Measurements from ENCODE around the gene PHAX. TPM values are rescaled to one million over a fixed set of nuclear protein-coding genes. Genes with fewer than 3 reads are reported as not detected.
"Not testable (repeated sequence)": the region's sequence is repeated elsewhere in the genome, so short reads cannot be mapped to it uniquely, and the experiment has no call there.

PHAX gene
- total RNA-seq, 1 experiment from 2014 or later, result 46.2 TPM

DNA sequence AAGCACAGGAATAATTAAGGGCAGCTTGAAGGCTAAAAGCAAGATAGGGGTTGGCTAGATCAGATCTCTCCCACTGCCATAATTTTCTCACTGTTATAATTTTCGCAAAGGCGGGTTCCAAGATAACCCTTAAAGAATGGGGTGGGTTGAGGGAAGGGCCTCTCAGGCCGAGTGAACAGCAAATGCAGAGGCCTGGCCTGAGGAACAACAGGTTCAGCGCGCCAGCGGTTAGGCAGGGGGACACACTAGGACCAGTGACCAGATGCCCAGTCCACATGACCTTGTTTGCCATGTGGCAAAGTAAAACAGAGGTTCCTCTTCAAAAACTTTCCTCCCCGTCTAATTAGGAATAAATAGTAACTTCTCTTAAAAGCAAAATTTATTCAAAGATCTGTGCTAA lies 1.2 kb upstream of the PHAX start:
- no peak for ATAC-seq
- in situ Hi-C loops (cut with HindIII; ENCODE audit: low pct_unique_long_range_greater_than_20kb, low sequenced_read_pairs), result no loop called here
- intact Hi-C loops (cut with micrococcal nuclease; ENCODE audit: unreplicated experiment), result loop anchor here (5.0 kb wide), 1 partner anchor 252 kb away; no protein-coding TSS in a partner anchor

DNA sequence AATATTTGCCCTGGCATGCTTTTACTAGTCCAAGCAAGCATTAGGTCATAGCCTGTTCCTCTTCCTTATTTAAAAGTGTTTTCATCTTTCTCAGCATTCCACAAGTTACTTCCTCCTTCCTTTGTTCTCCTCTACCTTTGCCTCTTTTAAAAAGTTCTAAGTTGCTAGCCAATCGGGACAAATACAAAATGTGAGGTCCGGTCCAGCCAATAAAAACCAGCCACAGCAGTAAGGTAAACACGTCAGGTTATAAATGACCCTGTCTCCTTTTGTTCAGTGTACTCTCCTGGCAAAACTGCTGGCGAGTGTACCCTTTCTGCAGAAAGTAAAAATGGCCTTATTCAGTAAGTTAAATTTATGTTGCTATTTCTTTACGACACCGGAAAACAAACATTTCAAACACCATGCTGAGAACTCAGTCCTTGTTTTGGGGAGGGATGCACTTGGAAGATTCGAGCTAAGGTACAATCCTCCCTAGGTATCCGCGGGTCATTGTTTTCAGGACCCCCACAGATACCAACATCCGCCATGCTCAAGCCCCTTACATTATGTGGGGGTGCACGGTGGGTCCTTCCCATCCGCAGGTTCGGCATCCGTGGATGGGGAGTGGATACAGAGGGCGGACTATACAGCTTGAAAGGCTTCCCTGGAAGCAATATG lies 646 bp upstream of the PHAX start:
- in situ Hi-C loops (cut with HindIII; ENCODE audit: low pct_unique_long_range_greater_than_20kb, low sequenced_read_pairs); H3K4me1 ChIP-seq (ENCODE audit: control insufficient read depth, insufficient read depth, low read length); POLR2A ChIA-PET; DNase-seq (ENCODE audit: low read depth, low spot score); H3K9me3 ChIP-seq (ENCODE audit: control insufficient read depth, insufficient read depth, low read depth, low read length); BruUV-seq (replicated peaks); H3K27me3 ChIP-seq (ENCODE audit: control insufficient read depth, insufficient read depth, low read length); H3K36me3 ChIP-seq (ENCODE audit: control insufficient read depth, insufficient read depth, low read length): not testable (repeated sequence)
- intact Hi-C loops (cut with micrococcal nuclease; ENCODE audit: unreplicated experiment), result loop anchor here (5.0 kb wide), 1 partner anchor 253 kb away; no protein-coding TSS in a partner anchor
- peak; percentile 72 for ATAC-seq
- Histone ChIP-seq H3K4me3 (ENCODE audit: low read depth in 2 of 2, low read length in 2 of 2) (peak overlapping the region; percentile 54 to 100), H3K27ac (ENCODE audit: low read length) (peak overlapping the region; percentile 62)
- CTCF ChIA-PET, result interaction anchor here (0.9 kb wide), 1 partner anchor 57 kb away, joined by 4 read pairs; no protein-coding TSS in a partner anchor

More for the DNA sequence above, 1.2 kb upstream of the PHAX start:
- POLR2A ChIA-PET, result no interaction called here
- no peak for DNase-seq (ENCODE audit: low read depth, low spot score)
- no peaks in the 10 kb centered on the region for H3K36me3 ChIP-seq (ENCODE audit: control insufficient read depth, insufficient read depth, low read length)
- no TSS peak for BruUV-seq (replicated peaks)
- H3K27me3 ChIP-seq (ENCODE audit: control insufficient read depth, insufficient read depth, low read length), result no peaks in the 10 kb centered on the region
- no peak overlapping the region for H3K27ac ChIP-seq (ENCODE audit: low read length)
- no peaks in the 10 kb centered on the region for H3K9me3 ChIP-seq (ENCODE audit: control insufficient read depth, insufficient read depth, low read depth, low read length)
- TF ChIP-seq POLR2AphosphoS5 (IDR thresholded peaks at IDR 0.05; ENCODE audit: low read depth, low read length) (no peak), SIN3A (IDR thresholded peaks at IDR 0.05; ENCODE audit: borderline replicate concordance, insufficient read depth, low read depth, low read length) (no peak), TCF7L2 (IDR thresholded peaks at IDR 0.05; ENCODE audit: low read depth, low read length) (no peak)
- TF ChIP-seq, protein P1, sequence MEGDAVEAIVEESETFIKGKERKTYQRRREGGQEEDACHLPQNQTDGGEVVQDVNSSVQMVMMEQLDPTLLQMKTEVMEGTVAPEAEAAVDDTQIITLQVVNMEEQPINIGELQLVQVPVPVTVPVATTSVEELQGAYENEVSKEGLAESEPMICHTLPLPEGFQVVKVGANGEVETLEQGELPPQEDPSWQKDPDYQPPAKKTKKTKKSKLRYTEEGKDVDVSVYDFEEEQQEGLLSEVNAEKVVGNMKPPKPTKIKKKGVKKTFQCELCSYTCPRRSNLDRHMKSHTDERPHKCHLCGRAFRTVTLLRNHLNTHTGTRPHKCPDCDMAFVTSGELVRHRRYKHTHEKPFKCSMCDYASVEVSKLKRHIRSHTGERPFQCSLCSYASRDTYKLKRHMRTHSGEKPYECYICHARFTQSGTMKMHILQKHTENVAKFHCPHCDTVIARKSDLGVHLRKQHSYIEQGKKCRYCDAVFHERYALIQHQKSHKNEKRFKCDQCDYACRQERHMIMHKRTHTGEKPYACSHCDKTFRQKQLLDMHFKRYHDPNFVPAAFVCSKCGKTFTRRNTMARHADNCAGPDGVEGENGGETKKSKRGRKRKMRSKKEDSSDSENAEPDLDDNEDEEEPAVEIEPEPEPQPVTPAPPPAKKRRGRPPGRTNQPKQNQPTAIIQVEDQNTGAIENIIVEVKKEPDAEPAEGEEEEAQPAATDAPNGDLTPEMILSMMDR (IDR thresholded peaks at IDR 0.05), result no peak
- TF ChIP-seq, protein P2, sequence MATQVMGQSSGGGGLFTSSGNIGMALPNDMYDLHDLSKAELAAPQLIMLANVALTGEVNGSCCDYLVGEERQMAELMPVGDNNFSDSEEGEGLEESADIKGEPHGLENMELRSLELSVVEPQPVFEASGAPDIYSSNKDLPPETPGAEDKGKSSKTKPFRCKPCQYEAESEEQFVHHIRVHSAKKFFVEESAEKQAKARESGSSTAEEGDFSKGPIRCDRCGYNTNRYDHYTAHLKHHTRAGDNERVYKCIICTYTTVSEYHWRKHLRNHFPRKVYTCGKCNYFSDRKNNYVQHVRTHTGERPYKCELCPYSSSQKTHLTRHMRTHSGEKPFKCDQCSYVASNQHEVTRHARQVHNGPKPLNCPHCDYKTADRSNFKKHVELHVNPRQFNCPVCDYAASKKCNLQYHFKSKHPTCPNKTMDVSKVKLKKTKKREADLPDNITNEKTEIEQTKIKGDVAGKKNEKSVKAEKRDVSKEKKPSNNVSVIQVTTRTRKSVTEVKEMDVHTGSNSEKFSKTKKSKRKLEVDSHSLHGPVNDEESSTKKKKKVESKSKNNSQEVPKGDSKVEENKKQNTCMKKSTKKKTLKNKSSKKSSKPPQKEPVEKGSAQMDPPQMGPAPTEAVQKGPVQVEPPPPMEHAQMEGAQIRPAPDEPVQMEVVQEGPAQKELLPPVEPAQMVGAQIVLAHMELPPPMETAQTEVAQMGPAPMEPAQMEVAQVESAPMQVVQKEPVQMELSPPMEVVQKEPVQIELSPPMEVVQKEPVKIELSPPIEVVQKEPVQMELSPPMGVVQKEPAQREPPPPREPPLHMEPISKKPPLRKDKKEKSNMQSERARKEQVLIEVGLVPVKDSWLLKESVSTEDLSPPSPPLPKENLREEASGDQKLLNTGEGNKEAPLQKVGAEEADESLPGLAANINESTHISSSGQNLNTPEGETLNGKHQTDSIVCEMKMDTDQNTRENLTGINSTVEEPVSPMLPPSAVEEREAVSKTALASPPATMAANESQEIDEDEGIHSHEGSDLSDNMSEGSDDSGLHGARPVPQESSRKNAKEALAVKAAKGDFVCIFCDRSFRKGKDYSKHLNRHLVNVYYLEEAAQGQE (IDR thresholded peaks at IDR 0.05; ENCODE audit: insufficient read depth in 1 of 2, low read depth in 2 of 2, low read length in 1 of 2), result no peak
- CTCF ChIA-PET, result no interaction called here
- H3K4me3 ChIP-seq (ENCODE audit: low read depth in 2 of 2, low read length in 2 of 2), result no peak overlapping the region
- peaks cover 5% of the 10 kb centered on the region; the same call in 1 of the 2 replicates for H3K4me1 ChIP-seq (ENCODE audit: control insufficient read depth, insufficient read depth, low read length)

DNA sequence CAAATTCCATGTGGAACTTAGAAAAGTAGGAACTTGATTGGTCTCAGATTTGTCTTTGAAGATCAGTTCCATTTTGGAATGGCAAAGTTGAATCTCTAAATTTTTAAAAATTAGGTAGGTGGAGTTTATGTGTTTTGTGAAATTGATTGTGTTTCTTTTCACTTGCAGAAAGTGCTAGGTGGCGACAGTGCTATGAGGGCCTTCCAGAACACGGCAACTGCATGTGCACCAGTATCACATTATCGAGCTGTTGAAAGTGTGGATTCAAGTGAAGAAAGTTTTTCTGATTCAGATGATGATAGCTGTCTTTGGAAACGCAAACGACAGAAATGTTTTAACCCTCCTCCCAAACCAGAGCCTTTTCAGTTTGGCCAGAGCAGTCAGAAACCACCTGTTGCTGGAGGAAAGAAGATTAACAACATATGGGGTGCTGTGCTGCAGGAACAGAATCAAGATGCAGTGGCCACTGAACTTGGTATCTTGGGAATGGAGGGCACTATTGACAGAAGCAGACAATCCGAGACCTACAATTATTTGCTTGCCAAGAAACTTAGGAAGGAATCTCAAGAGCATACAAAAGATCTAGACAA lies 2.8 kb downstream of the PHAX start:
- H3K9me3 ChIP-seq (ENCODE audit: control insufficient read depth, insufficient read depth, low read depth, low read length), result no peaks in the 10 kb centered on the region
- in situ Hi-C loops (cut with HindIII; ENCODE audit: low pct_unique_long_range_greater_than_20kb, low sequenced_read_pairs), result no loop called here
- CTCF ChIA-PET, result interaction anchor here (0.6 to 0.7 kb wide), 2 partner anchors 177 to 992 kb away, joined by 5 to 7 read pairs; no protein-coding TSS in a partner anchor
- no peak overlapping the region for H3K4me3 ChIP-seq (ENCODE audit: low read depth in 2 of 2, low read length in 2 of 2)
- intact Hi-C loops (cut with micrococcal nuclease; ENCODE audit: unreplicated experiment), result no loop called here
- TF ChIP-seq TCF7L2 (IDR thresholded peaks at IDR 0.05; ENCODE audit: low read depth, low read length) (no peak), POLR2AphosphoS5 (IDR thresholded peaks at IDR 0.05; ENCODE audit: low read depth, low read length) (no peak), SIN3A (IDR thresholded peaks at IDR 0.05; ENCODE audit: borderline replicate concordance, insufficient read depth, low read depth, low read length) (no peak)
- TF ChIP-seq, protein P2 (IDR thresholded peaks at IDR 0.05; ENCODE audit: insufficient read depth in 1 of 2, low read depth in 2 of 2, low read length in 1 of 2), result no peak
- TF ChIP-seq, protein P1 (IDR thresholded peaks at IDR 0.05), result no peak
- no peak for DNase-seq (ENCODE audit: low read depth, low spot score)
- no peaks in the 10 kb centered on the region for H3K27me3 ChIP-seq (ENCODE audit: control insufficient read depth, insufficient read depth, low read length)
- no peak for ATAC-seq
- POLR2A ChIA-PET, result interaction anchor here (0.6 to 0.7 kb wide), 3 partner anchors 9 to 1052 kb away, joined by 3 to 4 read pairs (median 4); no protein-coding TSS in a partner anchor
- peaks cover 5% of the 10 kb centered on the region; the same call in 1 of the 2 replicates for H3K4me1 ChIP-seq (ENCODE audit: control insufficient read depth, insufficient read depth, low read length)
- no peak overlapping the region for H3K27ac ChIP-seq (ENCODE audit: low read length)
- TSS peak; percentile 69 for BruUV-seq (replicated peaks)
- H3K36me3 ChIP-seq (ENCODE audit: control insufficient read depth, insufficient read depth, low read length), result peaks cover 12% of the 10 kb centered on the region; the same call in 1 of the 2 replicates
